Endothelial cell of umbilical vein (primary cell): ENCODE data around the gene LAD1.

Source experiments
- CTCF ChIP-seq, 2 donors: IDR thresholded peaks; 1 replicate in 1 of 2; 2 replicates in 1 of 2; pipeline ENCODE4 v1.5.1; 2011; ENCODE audit warnings: low read length in 2 of 2, mild to moderate bottlenecking in 2 of 2, moderate library complexity in 2 of 2, control low read depth in 1 of 2, inconsistent platforms in 1 of 2, low read depth in 1 of 2; ENCODE audit not compliant: insufficient read depth in 1 of 2; ENCODE audit errors: extremely low read depth in 1 of 2
- EZH2 ChIP-seq: IDR thresholded peaks from 2 replicates; pipeline ENCODE4 v1.6.1; 2012; ENCODE audit warnings: borderline replicate concordance, low read depth, mild to moderate bottlenecking, moderate library complexity, low read length, inconsistent platforms; ENCODE audit not compliant: severe bottlenecking
- FOS ChIP-seq: IDR thresholded peaks from 2 replicates; pipeline ENCODE4 v1.6.1; 2011; ENCODE audit warnings: mild to moderate bottlenecking, low read length, moderate library complexity, borderline replicate concordance; ENCODE audit not compliant: insufficient read depth
- JUN ChIP-seq: IDR thresholded peaks from 2 replicates; pipeline ENCODE4 v1.6.1; 2011; ENCODE audit warnings: borderline replicate concordance, low read depth; ENCODE audit not compliant: insufficient read length, insufficient read depth
- MAX ChIP-seq: IDR thresholded peaks from 2 replicates; pipeline ENCODE4 v1.6.1; 2011; ENCODE audit not compliant: insufficient read depth, insufficient read length
- MYC ChIP-seq: IDR thresholded peaks from one replicate; pipeline ENCODE4 v1.6.1; 2011; ENCODE audit warnings: mild to moderate bottlenecking, low read depth, low read length
- POLR2A ChIP-seq: IDR thresholded peaks from 2 replicates; pipeline ENCODE4 v1.6.1; 2012; ENCODE audit warnings: low read depth, mild to moderate bottlenecking, control low read depth, low read length
- POLR2AphosphoS5 ChIP-seq: IDR thresholded peaks from 2 replicates; pipeline ENCODE4 v1.6.1; 2012; ENCODE audit warnings: low read depth, mild to moderate bottlenecking, control low read depth, low read length, moderate library complexity; ENCODE audit not compliant: insufficient read depth

- no peak for TF ChIP-seq CTCF (IDR thresholded peaks at IDR 0.05; ENCODE audit: extremely low read depth in 1 of 2, insufficient read depth in 1 of 2, low read depth in 1 of 2, low read length in 2 of 2)
- no peak for TF ChIP-seq POLR2A
- no peak for TF ChIP-seq POLR2AphosphoS5
- TF ChIP-seq JUN, result no peak
- TF ChIP-seq EZH2, result no peak
- TF ChIP-seq MAX, result no peak
- TF ChIP-seq MYC, result no peak
- TF ChIP-seq FOS, result no peak
Observed at GRCh38 chr1:201404055-201404454, 4.9 kb upstream of the LAD1 start.
